ENCODE measurements around the gene CEACAM19.
"Not testable (repeated sequence)": the region's sequence is repeated elsewhere in the genome, so short reads cannot be mapped to it uniquely, and the experiment has no call there.

Gene CEACAM19

DNA sequence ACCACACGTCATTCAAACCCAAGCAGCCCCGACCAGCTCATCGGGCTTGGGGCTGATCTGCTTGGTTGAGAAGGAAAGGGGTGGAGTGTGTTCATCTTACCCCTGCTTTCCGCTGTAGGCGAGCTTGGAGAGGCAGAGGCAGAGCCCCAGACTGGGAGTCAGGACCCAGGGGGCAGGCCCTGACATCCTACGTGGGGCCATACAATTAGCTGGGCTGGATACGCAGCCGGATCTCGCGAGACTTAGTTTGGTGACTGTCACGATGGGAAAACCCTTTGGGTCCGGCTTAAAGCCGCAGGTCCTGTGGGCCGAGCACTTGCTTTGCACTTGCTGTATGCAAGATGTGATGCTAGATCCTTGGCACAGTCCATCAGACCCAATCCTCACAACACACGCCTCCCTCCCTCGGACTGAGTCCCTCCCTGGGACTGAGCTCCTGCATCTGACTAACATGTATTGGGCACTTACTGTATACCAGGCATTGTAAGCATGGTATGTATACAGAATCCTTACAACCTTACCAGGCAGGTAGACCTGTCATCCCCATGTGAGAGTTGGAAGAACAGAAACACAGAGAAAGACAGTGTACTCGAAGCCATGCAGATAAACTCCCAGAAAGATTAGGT is 31.4 kb downstream of the CEACAM19 start:
- DNase-seq (ENCODE audit: low read depth) = no peak

DNA sequence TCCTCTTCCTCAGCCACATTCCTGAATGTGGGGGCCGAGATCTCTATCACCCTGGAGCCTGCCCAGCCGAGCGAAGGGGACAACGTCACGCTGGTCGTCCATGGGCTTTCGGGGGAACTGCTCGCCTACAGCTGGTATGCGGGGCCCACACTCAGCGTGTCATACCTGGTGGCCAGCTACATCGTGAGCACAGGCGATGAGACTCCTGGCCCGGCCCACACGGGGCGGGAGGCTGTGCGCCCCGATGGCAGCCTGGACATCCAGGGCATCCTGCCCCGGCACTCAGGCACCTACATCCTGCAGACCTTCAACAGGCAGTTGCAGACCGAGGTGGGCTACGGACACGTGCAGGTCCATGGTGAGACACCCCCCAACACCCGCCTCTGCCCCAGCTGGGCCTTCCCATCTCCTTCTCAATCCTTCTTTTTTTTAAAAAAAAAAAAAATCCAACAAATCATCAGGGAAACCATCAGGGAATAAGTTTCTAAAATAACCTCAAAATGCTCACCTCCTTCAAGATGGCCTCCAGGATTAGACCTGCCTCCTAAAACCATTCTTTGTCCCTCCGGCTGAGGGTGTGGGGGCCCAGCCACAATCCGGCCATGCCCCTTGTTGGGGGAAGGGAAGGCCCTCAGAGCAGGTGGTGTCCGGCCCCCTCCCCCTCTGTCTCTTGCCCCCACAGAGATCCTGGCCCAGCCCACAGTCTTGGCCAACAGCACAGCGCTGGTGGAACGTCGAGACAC is 32.2 kb downstream of the CEACAM19 start:
- DNase-seq (ENCODE audit: low read depth) = no peak

DNA sequence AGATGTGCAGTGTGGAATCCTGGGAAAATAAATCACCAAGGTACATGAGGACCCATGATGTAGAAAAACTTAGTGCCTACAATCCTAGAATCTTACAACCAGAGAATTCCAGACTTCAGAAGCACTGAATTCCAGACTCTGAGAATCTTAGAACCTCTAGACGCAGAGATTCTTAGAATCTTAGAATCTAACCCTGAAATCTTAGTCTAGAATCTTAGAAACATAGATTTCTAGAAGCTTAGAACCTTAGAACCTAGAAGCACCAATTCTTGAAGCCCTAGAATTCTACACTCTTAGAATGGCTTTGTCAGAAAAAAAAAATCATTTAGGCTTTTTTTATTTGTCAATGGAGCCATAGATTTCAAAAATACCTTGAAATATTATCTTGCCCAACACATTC is 33.7 kb downstream of the CEACAM19 start:
- DNase-seq (ENCODE audit: low read depth) = no peak

DNA sequence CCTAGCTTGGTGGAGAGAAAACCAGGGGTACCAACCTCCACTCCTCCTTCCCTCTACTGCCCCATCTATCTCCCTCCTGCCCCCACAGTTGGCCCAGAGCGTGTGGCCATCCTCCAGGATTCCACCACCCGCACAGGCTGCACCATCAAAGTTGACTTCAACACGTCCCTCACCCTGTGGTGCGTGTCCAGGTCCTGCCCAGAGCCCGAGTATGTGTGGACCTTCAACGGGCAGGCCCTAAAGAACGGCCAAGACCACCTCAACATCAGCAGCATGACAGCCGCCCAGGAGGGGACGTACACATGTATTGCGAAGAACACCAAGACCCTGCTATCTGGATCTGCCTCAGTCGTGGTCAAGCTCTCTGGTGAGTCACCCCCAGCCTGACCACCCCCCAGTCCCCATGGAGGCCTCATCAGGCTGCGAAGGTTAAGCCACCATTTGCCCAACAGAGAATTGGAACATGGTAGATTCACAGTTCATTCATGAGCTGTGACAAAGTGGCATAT is 34.3 kb downstream of the CEACAM19 start:
- DNase-seq (ENCODE audit: low read depth) = no peak

DNA sequence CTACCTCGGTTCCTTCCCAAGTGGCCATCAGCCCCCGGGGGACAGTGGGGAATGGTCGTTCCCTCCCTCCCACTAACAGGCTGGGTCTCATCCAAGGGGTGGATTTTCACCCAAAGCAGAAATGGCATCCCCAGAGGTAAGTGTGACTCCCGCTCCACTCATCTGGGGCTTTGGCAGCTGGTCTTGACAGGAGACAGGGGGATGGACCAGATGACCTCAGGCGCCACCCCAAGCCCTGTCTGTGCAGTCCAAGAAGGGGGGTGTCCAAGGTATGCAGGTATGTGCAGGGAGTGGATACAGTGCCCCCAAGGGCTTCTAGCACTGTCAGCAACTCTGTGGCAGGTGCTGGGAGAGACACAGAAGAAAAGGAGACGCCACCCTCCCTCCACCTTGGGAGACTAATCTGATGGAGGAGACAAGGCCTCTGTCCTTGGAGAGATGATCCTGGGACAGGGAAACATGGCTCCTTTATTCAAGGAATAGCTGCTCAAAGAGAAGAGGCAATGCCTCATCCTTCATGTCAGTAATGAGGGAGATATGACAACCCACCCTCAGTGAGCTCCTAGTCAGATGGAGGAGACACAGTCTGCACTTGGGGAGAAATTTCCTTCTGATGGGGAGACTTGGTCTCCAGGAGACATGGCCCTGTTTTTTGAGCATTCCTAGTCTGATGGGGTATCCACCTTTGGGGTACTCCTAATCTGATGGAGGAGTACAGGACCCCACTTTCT is 35.4 kb downstream of the CEACAM19 start:
- no peak for DNase-seq (ENCODE audit: low read depth)

DNA sequence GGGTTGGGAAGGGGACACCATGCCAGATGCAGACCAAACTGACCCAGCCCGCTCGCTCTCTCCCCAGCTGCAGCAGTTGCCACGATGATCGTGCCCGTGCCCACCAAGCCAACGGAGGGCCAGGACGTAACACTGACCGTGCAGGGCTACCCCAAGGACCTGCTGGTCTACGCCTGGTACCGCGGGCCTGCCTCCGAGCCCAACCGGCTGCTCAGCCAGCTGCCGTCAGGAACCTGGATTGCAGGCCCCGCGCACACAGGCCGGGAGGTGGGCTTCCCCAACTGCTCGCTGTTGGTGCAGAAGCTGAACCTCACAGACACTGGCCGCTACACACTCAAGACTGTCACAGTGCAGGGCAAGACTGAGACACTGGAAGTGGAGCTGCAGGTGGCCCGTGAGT is 36.5 kb downstream of the CEACAM19 start:
- DNase-seq (ENCODE audit: low read depth) = no peak

DNA sequence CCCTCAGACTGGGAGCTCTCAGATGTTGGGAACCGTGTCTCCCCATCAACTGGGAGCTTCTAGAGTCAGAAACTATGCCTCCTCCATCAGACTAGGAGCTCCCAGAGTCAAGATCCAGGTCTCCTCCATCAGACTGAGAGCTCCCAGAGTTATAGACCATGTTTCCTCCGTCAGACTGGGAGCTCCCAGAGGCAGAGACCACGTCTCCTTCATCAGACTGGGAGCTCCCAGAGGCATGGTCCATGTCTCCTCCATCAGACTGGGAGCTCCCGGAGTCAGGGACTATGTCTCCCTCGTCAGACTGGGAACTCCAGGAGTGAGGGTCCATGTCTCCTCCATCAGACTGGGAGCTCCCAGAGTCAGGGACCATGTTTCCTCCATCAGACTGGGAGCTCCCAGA is 37.7 kb downstream of the CEACAM19 start:
- no peak for DNase-seq (ENCODE audit: low read depth)

DNA sequence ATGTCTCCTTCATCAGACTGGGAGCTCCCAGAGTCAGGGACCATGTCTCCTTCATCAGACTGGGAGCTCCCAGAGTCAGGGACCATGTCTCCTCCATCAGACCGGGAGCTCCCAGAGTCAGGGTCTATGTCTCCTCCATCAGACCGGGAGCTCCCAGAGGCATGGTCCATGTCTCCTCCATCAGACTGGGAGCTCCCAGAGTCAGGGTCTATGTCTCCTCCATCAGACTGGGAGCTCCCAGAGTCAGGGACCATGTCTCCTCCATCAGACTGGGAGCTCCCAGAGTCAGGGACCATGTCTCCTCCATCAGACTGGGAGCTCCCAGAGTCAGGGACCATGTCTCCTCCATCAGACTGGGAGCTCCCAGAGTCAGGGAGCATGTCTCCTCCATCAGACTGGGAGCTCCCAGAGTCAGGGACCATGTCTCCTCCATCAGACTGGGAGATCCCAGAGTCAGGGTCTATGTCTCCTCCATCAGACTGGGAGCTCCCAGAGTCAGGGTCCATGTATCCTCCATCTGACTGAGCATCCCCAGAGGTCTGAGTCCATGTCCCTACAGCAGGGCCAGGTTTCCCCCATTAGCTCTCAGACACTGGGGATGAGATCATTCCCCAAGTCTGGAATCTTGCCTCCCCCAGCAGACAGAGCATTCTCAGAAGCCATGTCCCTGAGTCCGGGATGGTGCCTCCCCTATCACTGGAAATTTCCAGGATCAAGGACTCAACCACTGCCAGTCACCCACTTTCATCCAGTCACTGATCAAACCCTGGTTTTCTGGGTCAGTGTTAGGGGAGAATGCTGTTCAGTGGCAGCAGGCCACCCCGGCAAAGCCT is 38.4 kb downstream of the CEACAM19 start:
- DNase-seq (ENCODE audit: low read depth) = not testable (repeated sequence)

DNA sequence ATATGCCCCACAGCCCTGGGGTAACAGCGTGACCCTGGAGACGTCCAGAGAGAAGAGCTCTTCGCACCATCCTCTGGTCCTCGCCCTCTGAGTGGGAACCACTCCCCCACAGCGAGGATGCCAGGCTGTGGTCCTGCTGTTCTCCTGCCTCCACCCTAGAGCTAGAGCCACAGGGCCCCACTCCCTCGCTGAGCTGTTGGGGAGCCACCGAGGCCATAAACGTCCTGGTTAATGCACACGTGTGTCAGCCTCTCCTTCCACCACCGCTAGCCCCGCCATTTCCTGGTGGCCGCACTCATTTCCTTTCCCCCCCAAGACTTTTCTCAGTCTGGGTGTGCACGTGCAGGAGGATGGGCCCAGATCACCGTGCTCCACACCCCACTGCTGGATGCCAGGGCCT is 39.2 kb downstream of the CEACAM19 start:
- no peak for DNase-seq (ENCODE audit: low read depth)

DNA sequence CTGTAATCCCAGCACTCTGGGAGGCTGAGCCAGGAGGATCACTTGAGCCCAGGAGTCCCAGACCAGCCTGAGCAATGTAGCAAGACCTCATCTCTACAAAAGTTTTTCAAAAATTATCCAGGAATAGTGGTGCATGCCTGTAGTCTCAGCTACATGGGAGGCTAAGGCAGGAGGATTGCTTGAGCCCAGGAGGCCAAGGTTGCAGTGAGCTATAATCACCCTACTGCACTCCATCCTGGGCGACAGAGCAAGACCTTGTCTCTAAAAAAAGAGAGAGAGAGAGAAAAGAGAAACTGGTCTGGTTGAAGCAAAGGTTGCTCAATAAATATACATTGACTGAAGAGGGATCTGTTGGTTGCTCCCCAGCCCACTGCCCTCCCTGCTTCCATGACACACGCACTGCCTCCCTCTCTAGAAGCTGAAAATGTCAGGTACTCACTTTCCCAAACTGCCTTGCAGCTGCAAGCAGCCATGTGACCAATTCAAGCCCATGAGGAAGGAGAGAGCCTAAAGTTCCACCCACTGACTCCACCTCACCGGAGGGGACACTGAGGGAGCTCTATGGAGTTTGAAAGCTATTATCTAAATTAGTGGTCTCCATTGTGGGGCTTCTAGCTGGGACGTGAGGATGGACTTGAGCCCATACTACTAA is 41.7 kb downstream of the CEACAM19 start:
- no peak for DNase-seq (ENCODE audit: low read depth)

DNA sequence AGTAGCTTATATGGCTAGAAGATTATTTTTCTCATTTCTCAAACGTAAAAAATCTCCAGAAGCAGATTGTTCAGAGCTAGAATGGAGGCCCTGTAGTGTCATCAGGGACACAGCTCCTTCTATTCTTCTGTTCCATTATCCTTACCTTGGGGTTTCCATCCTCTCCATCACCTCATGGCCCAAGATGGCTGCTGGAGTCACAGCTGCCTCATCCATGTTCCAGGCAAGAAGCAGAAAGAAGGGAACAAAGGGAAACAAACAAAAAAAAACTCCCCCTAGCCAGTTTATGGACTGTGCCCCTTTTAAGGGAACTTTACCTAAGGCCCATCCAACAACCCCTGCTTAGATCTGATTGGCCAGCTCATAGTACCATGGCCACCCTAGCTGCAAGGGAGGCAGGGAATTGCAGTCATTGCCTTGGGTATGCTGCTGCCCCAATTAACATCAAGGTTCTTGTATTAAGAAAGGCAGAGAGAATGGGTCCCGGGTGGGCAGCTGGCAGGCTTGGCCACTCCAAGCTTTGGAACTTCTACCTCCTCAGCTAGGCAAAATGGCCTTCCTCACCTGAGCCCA is 43.4 kb downstream of the CEACAM19 start:
- DNase-seq (ENCODE audit: low read depth) = no peak

DNA sequence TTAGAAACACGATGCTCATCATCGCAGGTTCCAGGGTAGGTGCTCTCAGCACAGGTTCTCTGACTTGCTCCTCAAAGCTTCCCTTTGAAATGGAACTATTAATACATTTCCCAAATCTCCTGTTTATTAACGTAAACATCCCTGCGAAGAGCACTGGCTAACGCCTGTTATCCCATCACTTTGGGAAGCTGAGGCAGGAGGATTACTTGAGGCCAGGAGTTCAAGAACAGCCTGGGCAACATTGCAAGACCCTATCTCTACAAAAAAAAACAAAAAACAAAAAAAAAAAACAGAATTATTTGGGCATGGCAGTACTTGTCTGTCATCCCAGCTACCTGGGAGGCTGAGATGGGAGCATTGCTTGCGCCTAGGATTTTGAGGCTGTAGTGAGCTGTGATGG is 46.3 kb downstream of the CEACAM19 start:
- DNase-seq (ENCODE audit: low read depth) = no peak

DNA sequence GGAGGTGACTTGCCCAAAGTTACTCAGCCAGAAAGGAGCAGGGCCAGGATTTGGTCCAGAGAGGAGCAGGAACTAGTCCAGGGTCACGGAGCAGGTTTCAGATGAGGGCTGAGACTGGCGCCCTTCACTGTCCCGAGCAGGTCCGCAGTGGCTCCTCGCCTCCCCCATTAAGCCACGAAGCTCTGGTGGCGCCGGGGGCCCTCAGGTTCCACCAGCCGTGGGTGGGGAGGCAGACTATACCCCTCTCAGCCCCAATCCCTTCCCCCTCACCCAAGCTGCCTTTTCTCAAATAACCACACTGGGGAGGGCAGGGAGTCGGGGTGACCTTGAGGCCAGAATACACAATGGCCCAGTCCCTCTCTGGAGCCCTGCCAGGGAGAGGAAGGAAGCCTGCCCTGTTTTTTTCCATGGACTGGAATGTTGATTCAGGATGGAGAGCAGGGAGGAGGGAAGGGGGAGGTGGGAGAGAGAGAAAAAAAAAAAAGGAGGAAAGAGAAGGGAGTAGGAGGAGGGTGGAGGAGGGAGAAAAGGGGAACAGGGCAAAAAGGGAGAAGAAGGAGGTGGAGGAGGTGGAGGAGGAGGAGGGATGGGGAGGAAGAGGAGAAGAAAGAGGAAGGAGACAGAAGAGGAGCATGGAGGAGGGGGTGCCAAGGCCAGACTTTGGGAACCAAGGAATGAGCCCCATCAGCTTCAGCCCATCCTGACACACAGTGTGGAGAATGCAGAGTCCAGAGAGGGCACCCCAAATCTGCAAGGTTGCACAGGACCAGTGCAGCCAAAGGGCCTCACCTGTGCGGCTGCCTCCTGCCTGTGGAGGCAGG is 47.4 kb downstream of the CEACAM19 start:
- no peak for DNase-seq (ENCODE audit: low read depth)

DNA sequence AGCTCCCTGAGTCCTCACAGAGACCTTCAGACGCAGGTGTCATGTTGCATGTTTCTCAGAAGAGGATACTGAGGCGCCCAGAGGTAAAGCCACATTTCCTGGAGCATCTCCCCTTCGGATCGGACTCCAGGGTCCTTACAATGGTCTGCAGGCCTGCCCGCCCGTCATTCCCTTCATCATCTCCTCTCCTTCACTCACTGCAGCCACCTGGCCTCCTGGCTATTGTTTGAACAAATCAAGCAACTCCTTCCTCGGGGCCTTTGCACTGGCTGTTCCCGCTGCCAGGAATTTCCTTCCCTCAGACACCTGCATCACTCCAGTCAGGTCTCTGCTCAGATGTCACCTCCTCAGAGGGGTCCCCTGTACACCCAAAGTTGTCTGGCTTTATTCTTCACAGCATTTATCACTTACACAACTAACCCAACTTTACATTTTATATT is 48.0 kb downstream of the CEACAM19 start:
- no peak for DNase-seq (ENCODE audit: low read depth)

DNA sequence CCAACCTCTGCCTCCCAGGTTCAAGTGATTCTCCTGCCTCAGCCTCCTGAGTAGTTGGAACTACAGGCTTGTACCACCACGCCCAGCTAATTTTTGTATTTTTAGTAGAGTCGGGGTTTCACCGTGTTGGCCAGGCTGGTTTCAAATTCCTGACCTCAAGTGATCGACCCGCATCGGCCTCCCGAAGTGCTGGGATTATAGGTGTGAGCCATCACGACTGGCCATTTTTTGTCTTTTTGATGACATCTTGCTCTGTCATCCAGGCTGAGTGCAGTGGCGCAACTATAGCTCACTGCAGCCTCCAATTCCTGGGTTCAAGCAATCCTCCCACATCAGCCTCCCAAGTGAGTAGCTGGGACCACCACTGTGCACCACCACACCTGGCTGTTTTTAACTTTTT is 49.1 kb downstream of the CEACAM19 start:
- DNase-seq (ENCODE audit: low read depth) = not testable (repeated sequence)

DNA sequence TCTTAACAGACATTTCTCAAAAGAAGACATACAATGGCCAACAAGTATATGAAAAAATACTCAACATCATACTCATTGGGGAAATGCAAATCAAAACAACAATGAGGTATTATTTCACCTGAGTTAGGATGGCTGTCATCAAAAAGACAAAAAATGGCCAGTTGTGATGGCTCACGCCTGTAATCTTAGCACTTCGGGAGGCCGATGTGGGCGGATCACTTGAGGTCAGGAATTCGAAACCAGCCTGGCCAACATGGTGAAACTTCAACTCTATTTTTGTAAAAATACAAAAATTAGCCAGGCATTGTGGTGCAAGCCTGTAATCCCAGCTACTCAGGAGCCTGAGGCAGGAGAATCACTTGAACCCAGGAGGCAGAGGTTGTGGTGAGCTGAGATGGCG is 49.7 kb downstream of the CEACAM19 start:
- no peak for DNase-seq (ENCODE audit: low read depth)

DNA sequence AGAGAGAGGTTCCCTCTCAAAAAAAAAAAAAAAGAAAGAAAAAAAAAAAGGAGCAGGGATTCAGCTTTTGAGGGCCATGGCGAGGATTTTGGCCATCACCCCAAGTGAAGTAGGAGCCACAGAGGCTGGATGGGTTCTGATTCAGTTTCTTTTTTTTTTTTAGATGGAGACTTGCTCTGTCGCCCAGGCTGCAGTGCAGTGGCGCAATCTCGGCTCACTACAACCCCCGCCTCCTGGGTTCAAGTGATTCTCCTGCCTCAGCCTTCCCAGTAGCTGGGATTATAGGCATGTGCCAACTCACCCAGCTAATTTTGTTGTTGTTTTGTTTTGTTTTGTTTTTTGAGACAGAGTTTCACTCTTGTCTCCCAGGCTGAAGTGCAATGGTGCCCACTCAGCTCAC is 50.1 kb downstream of the CEACAM19 start:
- DNase-seq (ENCODE audit: low read depth) = not testable (repeated sequence)

DNA sequence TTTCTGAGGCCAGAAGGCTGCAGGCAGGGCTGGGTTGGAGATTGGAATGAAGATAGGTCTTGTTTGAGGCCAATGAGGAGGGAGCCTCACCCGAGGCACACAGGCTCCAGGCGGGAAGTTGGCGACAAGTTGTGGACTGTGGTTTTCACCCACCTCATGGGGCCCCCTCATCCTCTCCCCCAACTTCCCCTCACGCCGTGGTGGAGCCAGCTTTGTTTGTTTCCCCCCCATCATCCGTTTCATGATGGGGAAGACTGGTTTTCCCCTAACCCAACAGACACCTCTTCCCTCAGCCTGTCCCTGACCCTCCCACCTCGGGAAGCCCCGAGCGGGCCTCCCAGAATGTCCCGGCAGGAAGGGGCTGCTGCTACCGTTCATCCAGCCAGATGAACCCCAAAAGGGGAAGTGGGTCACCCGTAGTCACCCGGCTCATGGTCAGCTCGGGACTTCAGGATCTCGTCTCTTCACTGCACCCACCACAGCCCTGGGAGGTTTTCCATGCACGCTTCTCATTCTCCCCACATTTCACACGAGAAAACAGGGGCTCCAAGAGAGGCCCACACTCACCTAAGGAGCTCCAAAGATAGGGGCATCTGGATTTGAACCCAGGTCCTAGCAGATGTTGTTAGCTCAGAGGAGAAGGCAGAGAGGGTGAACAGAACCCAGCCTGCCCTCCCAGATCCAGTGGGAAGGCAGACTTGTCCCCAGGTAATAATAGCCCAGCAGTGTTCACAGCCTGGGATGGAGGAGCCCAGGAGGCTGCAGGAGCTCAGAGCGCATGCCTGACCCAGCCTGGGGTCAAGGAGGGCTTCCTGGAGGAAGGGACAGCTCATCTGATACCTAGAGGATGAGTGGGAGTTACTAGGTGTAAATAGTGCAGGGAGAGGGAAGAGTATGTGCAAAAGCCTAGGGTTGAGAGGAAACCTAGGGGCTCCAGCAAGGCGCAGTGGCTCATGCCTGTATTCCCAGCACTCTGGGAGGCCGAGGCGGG is 51.1 kb downstream of the CEACAM19 start:
- no peak for DNase-seq (ENCODE audit: low read depth)
